Measurements from ENCODE around the gene MPHOSPH6. TPM values are rescaled to one million over a fixed set of nuclear protein-coding genes. Genes with fewer than 3 reads are reported as not detected.

The MPHOSPH6 gene
- total and polyA plus RNA-seq, 8 donors: 6.1 to 31.9 (median 26.3) TPM; not detected in 1

DNA sequence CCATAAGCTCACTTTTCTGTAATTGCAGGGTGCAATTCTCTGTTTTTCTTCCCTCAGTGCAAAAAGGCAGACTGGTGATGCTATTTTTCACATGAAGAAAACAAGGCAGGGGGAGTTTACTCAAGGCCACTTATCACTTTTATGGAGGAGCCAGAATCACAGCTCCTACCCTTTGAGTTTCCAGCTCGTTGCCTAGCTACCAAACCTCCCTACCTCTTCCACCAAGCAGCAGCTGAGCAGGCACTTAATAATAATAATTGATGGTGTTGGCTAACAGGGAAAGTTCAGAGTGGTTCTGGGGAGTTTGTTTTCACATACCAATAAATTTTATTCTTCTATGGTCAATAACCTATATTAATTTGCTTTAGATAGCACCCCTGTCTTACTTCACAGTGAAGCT lies 31.9 kb upstream of the MPHOSPH6 start:
- Histone ChIP-seq H3K4me3 (no peak overlapping the region), H3K4me1 (no peaks in the 10 kb centered on the region), H3K27me3 (no peaks in the 10 kb centered on the region), H3K36me3 (no peaks in the 10 kb centered on the region), H3K9me3 (no peaks in the 10 kb centered on the region), H3K27ac (no peak overlapping the region)
- WGBS, 5 donors: 20 to 51% (median 29%) methylated on average over 1 of the region's 1 CpG
- intact Hi-C loops (cut with DNase I; ENCODE audit: low total_unique reads): no loop called here
- peak in 1 of 2 donors; percentile 36 for DNase-seq
- TF ChIP-seq POLR2AphosphoS5 (IDR thresholded peaks at IDR 0.05) (no peak), POLR2A (IDR thresholded peaks at IDR 0.05) (no peak), EP300 (IDR thresholded peaks at IDR 0.05) (no peak)
- TF ChIP-seq, protein P1, sequence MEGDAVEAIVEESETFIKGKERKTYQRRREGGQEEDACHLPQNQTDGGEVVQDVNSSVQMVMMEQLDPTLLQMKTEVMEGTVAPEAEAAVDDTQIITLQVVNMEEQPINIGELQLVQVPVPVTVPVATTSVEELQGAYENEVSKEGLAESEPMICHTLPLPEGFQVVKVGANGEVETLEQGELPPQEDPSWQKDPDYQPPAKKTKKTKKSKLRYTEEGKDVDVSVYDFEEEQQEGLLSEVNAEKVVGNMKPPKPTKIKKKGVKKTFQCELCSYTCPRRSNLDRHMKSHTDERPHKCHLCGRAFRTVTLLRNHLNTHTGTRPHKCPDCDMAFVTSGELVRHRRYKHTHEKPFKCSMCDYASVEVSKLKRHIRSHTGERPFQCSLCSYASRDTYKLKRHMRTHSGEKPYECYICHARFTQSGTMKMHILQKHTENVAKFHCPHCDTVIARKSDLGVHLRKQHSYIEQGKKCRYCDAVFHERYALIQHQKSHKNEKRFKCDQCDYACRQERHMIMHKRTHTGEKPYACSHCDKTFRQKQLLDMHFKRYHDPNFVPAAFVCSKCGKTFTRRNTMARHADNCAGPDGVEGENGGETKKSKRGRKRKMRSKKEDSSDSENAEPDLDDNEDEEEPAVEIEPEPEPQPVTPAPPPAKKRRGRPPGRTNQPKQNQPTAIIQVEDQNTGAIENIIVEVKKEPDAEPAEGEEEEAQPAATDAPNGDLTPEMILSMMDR (IDR thresholded peaks at IDR 0.05): no peak

DNA sequence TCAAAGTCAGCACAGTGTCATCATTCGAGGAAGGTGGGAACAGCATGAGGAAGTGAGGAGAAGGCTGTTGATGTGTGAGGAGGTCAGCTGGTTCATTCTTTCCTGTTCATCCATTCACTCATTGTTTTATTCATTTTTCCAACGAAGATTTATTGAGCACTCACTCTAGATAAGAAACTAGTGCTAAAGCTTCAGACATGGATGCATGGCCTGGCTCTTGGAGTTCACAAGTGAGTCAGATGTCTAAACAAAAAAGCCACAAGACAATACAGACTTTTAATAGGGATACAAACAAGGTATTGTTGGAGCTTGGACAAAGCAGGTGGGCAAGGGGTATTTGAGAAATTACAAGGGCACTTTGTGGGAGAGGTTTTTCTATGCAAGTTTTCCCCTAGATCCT lies 31.3 kb upstream of the MPHOSPH6 start:
- TF ChIP-seq, protein P1 (IDR thresholded peaks at IDR 0.05): no peak
- no peak for TF ChIP-seq POLR2A (IDR thresholded peaks at IDR 0.05)
- TF ChIP-seq POLR2AphosphoS5 (IDR thresholded peaks at IDR 0.05): no peak
- no peak for TF ChIP-seq EP300 (IDR thresholded peaks at IDR 0.05)
- Histone ChIP-seq H3K27me3 (no peaks in the 10 kb centered on the region), H3K36me3 (no peaks in the 10 kb centered on the region), H3K9me3 (no peaks in the 10 kb centered on the region), H3K4me1 (no peaks in the 10 kb centered on the region), H3K4me3 (no peak overlapping the region), H3K27ac (no peak overlapping the region)
- intact Hi-C loops (cut with DNase I; ENCODE audit: low total_unique reads): no loop called here
- DNase-seq: no peak
- WGBS, 5 donors: 41 to 62% (median 55%) methylated on average over 2 of the region's 2 CpGs

DNA sequence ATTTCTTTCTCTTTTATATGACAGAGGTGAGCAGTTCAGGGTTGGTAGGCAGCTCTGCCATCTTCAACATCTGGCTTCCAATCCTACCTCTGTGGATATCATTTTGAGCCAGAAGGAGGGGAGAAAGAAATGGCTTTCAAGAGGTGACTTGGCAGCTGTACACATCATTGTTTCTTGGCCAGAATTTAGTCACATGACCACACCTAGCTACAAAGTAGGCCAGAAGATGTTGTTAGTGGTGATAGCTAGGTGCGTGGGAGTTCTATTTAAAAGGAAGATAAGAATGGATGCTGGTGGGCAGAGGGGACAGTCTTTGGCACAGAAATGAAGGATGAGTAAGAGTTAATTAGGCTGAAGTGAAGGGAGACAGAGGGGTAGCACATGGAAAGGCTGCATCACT lies 29.2 kb upstream of the MPHOSPH6 start:
- no peak for DNase-seq
- Histone ChIP-seq H3K27me3 (no peaks in the 10 kb centered on the region), H3K9me3 (no peaks in the 10 kb centered on the region), H3K36me3 (no peaks in the 10 kb centered on the region), H3K4me1 (no peaks in the 10 kb centered on the region), H3K27ac (no peak overlapping the region), H3K4me3 (no peak overlapping the region)
- intact Hi-C loops (cut with DNase I; ENCODE audit: low total_unique reads): no loop called here
- TF ChIP-seq POLR2AphosphoS5 (IDR thresholded peaks at IDR 0.05) (no peak), EP300 (IDR thresholded peaks at IDR 0.05) (no peak), POLR2A (IDR thresholded peaks at IDR 0.05) (no peak)
- TF ChIP-seq, protein P1 (IDR thresholded peaks at IDR 0.05): no peak
- WGBS, 5 donors: 49 to 70% (median 67%) methylated on average over 1 of the region's 1 CpG

DNA sequence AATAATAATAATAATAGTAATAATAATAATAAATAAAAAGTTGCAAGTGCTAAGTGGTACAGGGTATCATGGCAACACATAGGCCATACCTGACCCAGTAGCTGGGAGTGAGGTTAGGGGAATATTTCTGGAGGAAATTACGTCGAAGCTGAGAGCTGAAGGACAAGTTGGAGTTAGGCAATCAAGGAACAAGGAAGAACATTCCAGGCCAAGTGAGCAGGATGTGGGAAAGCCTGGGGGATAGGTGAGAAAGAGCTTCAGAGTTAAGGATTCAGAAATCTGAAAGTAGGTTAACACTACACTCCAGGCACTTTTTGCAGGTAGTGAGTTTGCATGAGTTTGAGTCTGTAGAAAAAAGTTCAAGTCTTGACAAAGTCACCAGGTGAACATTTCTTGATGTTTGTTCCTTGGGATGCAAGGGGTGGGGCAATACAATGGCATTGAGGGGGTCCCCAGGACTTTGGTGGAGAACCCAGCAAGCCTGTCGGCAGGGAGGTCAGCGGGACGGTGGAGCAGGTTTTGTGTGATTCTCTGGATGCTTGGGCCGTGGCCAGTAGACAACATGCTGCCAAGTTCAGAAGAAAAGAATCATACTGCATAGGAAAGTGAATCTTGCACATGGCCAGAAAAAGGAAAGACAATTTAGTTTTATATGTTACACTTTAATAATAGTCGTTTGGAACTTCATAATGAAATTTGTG lies 27.7 kb upstream of the MPHOSPH6 start:
- H3K27ac ChIP-seq: no peak overlapping the region
- no peak overlapping the region for H3K4me3 ChIP-seq
- whole genome bisulfite sequencing, 5 donors: 63 to 74% (median 71%) methylated on average over 7 of the region's 7 CpGs
- no peaks in the 10 kb centered on the region for H3K4me1 ChIP-seq
- TF ChIP-seq, protein P1 (IDR thresholded peaks at IDR 0.05): no peak
- no peak for TF ChIP-seq EP300 (IDR thresholded peaks at IDR 0.05)
- no peak for TF ChIP-seq POLR2A (IDR thresholded peaks at IDR 0.05)
- no peak for TF ChIP-seq POLR2AphosphoS5 (IDR thresholded peaks at IDR 0.05)
- DNase-seq: no peak
- no peaks in the 10 kb centered on the region for H3K9me3 ChIP-seq
- no peaks in the 10 kb centered on the region for H3K27me3 ChIP-seq
- intact Hi-C loops (cut with DNase I; ENCODE audit: low total_unique reads): no loop called here
- H3K36me3 ChIP-seq: no peaks in the 10 kb centered on the region

Data from stomach (tissue), 9 donors.